Measurements from ENCODE around the gene RSF1.

The RSF1 gene

DNA sequence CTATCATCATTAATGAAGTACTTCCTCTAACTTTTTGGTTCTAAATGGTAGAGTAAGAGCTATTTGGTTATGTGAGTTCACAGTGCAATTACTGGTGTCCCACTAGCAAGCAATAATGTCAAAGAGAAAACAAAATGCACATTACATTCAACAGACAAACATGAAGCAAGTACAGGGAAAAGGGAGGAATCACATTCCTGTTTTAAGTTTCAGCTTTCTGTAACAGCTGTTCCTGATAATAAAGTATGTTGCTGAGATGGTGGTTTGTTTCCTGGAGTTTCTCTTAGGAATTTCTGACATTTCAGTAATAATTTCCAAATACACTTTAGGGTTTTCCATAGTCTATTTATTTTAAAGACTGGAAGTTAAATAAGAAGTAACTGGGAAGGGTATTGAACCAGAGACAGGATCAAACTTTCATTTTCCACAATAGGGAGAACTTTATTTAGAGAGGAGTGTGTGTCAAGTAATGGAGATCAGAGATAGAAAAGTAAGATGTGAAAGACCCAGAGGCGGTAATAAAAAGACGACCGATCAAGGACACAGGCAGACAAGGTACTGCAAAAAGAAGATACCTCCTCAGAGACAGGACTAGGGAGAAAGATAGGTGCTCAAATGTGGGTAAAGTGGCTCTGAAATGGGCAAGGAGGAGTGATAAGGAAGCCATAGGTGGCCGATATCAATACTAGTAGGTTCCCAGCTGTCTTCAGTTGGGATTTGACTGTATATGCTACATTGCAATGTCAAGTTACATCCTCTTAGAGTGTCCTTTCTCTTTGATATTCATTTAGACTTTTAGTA, 162.1 kb downstream of the RSF1 start:
- no peaks in the 10 kb centered on the region for H3K9me3 ChIP-seq
- no peaks in the 10 kb centered on the region for H3K4me1 ChIP-seq
- TF ChIP-seq, protein P1, sequence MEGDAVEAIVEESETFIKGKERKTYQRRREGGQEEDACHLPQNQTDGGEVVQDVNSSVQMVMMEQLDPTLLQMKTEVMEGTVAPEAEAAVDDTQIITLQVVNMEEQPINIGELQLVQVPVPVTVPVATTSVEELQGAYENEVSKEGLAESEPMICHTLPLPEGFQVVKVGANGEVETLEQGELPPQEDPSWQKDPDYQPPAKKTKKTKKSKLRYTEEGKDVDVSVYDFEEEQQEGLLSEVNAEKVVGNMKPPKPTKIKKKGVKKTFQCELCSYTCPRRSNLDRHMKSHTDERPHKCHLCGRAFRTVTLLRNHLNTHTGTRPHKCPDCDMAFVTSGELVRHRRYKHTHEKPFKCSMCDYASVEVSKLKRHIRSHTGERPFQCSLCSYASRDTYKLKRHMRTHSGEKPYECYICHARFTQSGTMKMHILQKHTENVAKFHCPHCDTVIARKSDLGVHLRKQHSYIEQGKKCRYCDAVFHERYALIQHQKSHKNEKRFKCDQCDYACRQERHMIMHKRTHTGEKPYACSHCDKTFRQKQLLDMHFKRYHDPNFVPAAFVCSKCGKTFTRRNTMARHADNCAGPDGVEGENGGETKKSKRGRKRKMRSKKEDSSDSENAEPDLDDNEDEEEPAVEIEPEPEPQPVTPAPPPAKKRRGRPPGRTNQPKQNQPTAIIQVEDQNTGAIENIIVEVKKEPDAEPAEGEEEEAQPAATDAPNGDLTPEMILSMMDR (IDR thresholded peaks at IDR 0.05; ENCODE audit: low read depth, low read length), result no peak
- no peaks in the 10 kb centered on the region for H3K36me3 ChIP-seq
- H3K27me3 ChIP-seq, result no peaks in the 10 kb centered on the region
- DNase-seq, result no peak
- H3K4me3 ChIP-seq (ENCODE audit: low read depth, low read length), result no peak overlapping the region

DNA sequence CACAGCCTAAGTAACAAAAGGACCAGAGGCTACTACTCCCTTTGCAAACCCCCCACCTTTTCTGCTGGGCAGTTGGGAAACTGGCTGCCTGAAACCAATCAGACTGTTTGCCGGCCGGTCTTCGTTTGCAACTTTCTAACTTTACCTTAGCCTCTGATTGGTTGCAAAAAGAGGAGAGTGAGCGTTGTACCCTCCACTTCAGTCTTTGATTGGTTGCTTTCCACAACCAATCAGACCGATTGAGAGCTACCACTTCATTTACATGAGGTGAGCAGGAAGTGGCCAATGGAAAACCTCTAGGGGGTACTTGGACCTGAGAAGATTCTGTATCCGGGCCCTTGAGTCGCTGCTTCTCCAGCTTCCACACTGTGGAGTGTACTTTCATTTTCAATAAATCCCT, 164.2 kb downstream of the RSF1 start:
- H3K36me3 ChIP-seq, result no peaks in the 10 kb centered on the region
- H3K4me1 ChIP-seq, result no peaks in the 10 kb centered on the region
- no peak overlapping the region for H3K4me3 ChIP-seq (ENCODE audit: low read depth, low read length)
- DNase-seq, result no peak
- H3K27me3 ChIP-seq, result no peaks in the 10 kb centered on the region
- no peaks in the 10 kb centered on the region for H3K9me3 ChIP-seq
- TF ChIP-seq, protein P1 (IDR thresholded peaks at IDR 0.05; ENCODE audit: low read depth, low read length), result no peak

- TF ChIP-seq, protein P1 (IDR thresholded peaks at IDR 0.05; ENCODE audit: low read depth, low read length), result no peak
- H3K4me1 ChIP-seq, result no peaks in the 10 kb centered on the region
- H3K4me3 ChIP-seq (ENCODE audit: low read depth, low read length), result no peak overlapping the region
- H3K27me3 ChIP-seq, result no peaks in the 10 kb centered on the region
- H3K36me3 ChIP-seq, result no peaks in the 10 kb centered on the region
- DNase-seq, result no peak
- H3K9me3 ChIP-seq, result no peaks in the 10 kb centered on the region
Observed at GRCh38 chr11:77654770-77655434, 165.6 kb downstream of the RSF1 start.

GRCh38 chr11:77650123-77650522, 170.4 kb downstream of the RSF1 start:
- TF ChIP-seq, protein P1 (IDR thresholded peaks at IDR 0.05; ENCODE audit: low read depth, low read length), result no peak
- Histone ChIP-seq H3K4me3 (ENCODE audit: low read depth, low read length) (no peak overlapping the region), H3K4me1 (no peaks in the 10 kb centered on the region)

GRCh38 chr11:77647654-77648305, 172.7 kb downstream of the RSF1 start:
- DNase-seq, result no peak
- no peaks in the 10 kb centered on the region for H3K27me3 ChIP-seq
- H3K9me3 ChIP-seq, result no peaks in the 10 kb centered on the region
- no peak overlapping the region for H3K4me3 ChIP-seq (ENCODE audit: low read depth, low read length)
- TF ChIP-seq, protein P1 (IDR thresholded peaks at IDR 0.05; ENCODE audit: low read depth, low read length), result no peak
- no peaks in the 10 kb centered on the region for H3K36me3 ChIP-seq
- no peaks in the 10 kb centered on the region for H3K4me1 ChIP-seq

More at GRCh38 chr11:77650123-77650522, 170.4 kb downstream of the RSF1 start:
- Histone ChIP-seq H3K27me3 (no peaks in the 10 kb centered on the region), H3K9me3 (no peaks in the 10 kb centered on the region), H3K36me3 (no peaks in the 10 kb centered on the region)
- no peak for DNase-seq

Measured in BE2C (cell line).